WTC11 (cell line): ENCODE results near the gene MYCBP. TPM values are rescaled to one million over a fixed set of nuclear protein-coding genes. Genes with fewer than 3 reads are reported as not detected.

Experiments
- ATAC-seq: fragments of 200-7000 bp; cut with Tn5 transposase; 2 replicates; pipeline ENCODE4 v1.10.0; 2021; ENCODE audit warnings: mild to moderate bottlenecking, moderate library complexity
- CTCF ChIA-PET: fragments of 300-600 bp; sonication (Branson Sonifier 250); formaldehyde crosslinking; loops from one replicate; lab custom pipeline; 2021; ENCODE audit warnings: antibody characterized with exemption; lab: Charles Lee
- POLR2A ChIA-PET: fragments of 350-600 bp; sonication (Branson Sonifier 250); formaldehyde crosslinking; loops from one replicate; lab custom pipeline; 2021; ENCODE audit warnings: antibody characterized with exemption; lab: Charles Lee
- DNase-seq: peaks from one replicate; pipeline ENCODE4 v3.0.0; 2021; ENCODE audit warnings: low spot score
- H3K27ac Mint-ChIP-seq: 2 replicates; pipeline ENCODE4 v1.8.0; 2021; ENCODE audit warnings: mixed read lengths
- H3K27me3 Mint-ChIP-seq: 2 replicates; pipeline ENCODE4 v1.8.0; 2021; ENCODE audit warnings: low read depth, mild to moderate bottlenecking, moderate library complexity, mixed read lengths
- H3K36me3 Mint-ChIP-seq: 2 replicates; pipeline ENCODE4 v1.8.0; 2021; ENCODE audit warnings: mixed read lengths
- H3K4me1 Mint-ChIP-seq: 2 replicates; pipeline ENCODE4 v1.8.0; 2022; ENCODE audit warnings: mixed read lengths
- H3K4me3 Mint-ChIP-seq: 2 replicates; pipeline ENCODE4 v1.8.0; 2021; ENCODE audit warnings: mild to moderate bottlenecking, moderate library complexity, mixed read lengths
- H3K9me3 Mint-ChIP-seq: 2 replicates; pipeline ENCODE4 v1.8.0; 2021; ENCODE audit warnings: mixed read lengths
- AR ChIP-seq: fragments of 250-450 bp; sonication (Bioruptor Pico); IDR thresholded peaks from 2 replicates; pipeline ENCODE4 v1.9.0; 2021; ENCODE audit warnings: mild to moderate bottlenecking
- ELF4 ChIP-seq: sonication (generic); formaldehyde crosslinking; IDR thresholded peaks from 2 replicates; pipeline ENCODE4 v1.8.1; 2022; ENCODE audit warnings: low read depth, mild to moderate bottlenecking, moderate library complexity, missing genetic modification reagents
- ETV6 ChIP-seq: sonication (generic); formaldehyde crosslinking; IDR thresholded peaks from 2 replicates; pipeline ENCODE4 v1.8.1; 2022; ENCODE audit warnings: mild to moderate bottlenecking, missing genetic modification reagents
- FOXK1 ChIP-seq: sonication (generic); formaldehyde crosslinking; IDR thresholded peaks from 2 replicates; pipeline ENCODE4 v1.8.0; 2022; ENCODE audit warnings: mild to moderate bottlenecking, moderate library complexity, missing genetic modification reagents
- GABPB1 ChIP-seq: sonication (generic); formaldehyde crosslinking; IDR thresholded peaks from 2 replicates; pipeline ENCODE4 v1.8.1; 2023; ENCODE audit warnings: mild to moderate bottlenecking, missing genetic modification reagents
- GTF2I ChIP-seq: fragments of 250-450 bp; sonication (Bioruptor Pico); conservative IDR thresholded peaks from 2 replicates; pipeline ENCODE4 v1.4.0; 2021; ENCODE audit warnings: mild to moderate bottlenecking
- IRF2 ChIP-seq: sonication (generic); formaldehyde crosslinking; IDR thresholded peaks from 2 replicates; pipeline ENCODE4 v1.8.0; 2022; ENCODE audit warnings: low read depth, missing genetic modification reagents, borderline replicate concordance
- PRRX2 ChIP-seq: fragments of 250-450 bp; sonication (Bioruptor Pico); IDR thresholded peaks from 2 replicates; pipeline ENCODE4 v1.8.0; 2021; ENCODE audit warnings: mild to moderate bottlenecking
- SP1 ChIP-seq: sonication (generic); formaldehyde crosslinking; conservative IDR thresholded peaks from 2 replicates; pipeline ENCODE4 v1.8.1; 2022; ENCODE audit warnings: missing genetic modification reagents
- TEAD4 ChIP-seq: sonication (generic); formaldehyde crosslinking; IDR thresholded peaks from 2 replicates; pipeline ENCODE4 v1.8.0; 2022; ENCODE audit warnings: mild to moderate bottlenecking, missing genetic modification reagents
- ZNF121 ChIP-seq: sonication (generic); formaldehyde crosslinking; IDR thresholded peaks from 2 replicates; pipeline ENCODE4 v1.8.0; 2023; ENCODE audit warnings: missing genetic modification reagents
- ZNF281 ChIP-seq: sonication (generic); formaldehyde crosslinking; IDR thresholded peaks from 2 replicates; pipeline ENCODE4 v1.8.0; 2023; ENCODE audit warnings: mild to moderate bottlenecking, missing genetic modification reagents
- total RNA-seq: library from RNA; stranded (reverse); gene quantifications from 3 replicates; pipeline ENCODE4 v1.2.3, GENCODE V29; 2021
- TF ChIP-seq, protein P1 (sequence below): fragments of 250-450 bp; sonication (Bioruptor Pico); IDR thresholded peaks from 2 replicates; pipeline ENCODE4 v1.8.0; 2021; ENCODE audit warnings: mild to moderate bottlenecking
- TF ChIP-seq, protein P2 (sequence below): sonication (generic); formaldehyde crosslinking; IDR thresholded peaks from 2 replicates; pipeline ENCODE4 v1.8.1; 2023; ENCODE audit warnings: mild to moderate bottlenecking, missing genetic modification reagents
- TF ChIP-seq, protein P3 (sequence below): sonication (generic); formaldehyde crosslinking; conservative IDR thresholded peaks from 2 replicates; pipeline ENCODE4 v1.8.1; 2023; ENCODE audit warnings: mild to moderate bottlenecking, low read depth, missing genetic modification reagents, moderate library complexity
- TF ChIP-seq, protein P4 (sequence below): sonication (generic); formaldehyde crosslinking; IDR thresholded peaks from 2 replicates; pipeline ENCODE4 v1.8.0; 2022; ENCODE audit warnings: mild to moderate bottlenecking, missing genetic modification reagents
- TF ChIP-seq, protein P5 (sequence below): sonication (generic); formaldehyde crosslinking; IDR thresholded peaks from 2 replicates; pipeline ENCODE4 v1.8.1; 2023; ENCODE audit warnings: mild to moderate bottlenecking, missing genetic modification reagents, moderate library complexity
- TF ChIP-seq, protein P6 (sequence below): sonication (generic); formaldehyde crosslinking; IDR thresholded peaks from 2 replicates; pipeline ENCODE4 v1.8.0; 2022; ENCODE audit warnings: mild to moderate bottlenecking, missing genetic modification reagents
- TF ChIP-seq, protein P7 (sequence below): fragments of 200-600 bp; IDR thresholded peaks from 2 replicates; pipeline ENCODE4 v1.8.0; 2022; ENCODE audit warnings: antibody characterized with exemption

MYCBP gene
- total RNA-seq, 1 experiment from 2014 or later, result 31.4 TPM

GRCh38 chr1:38860454-38860795 lies 12.7 kb downstream of the MYCBP start (continued):
- TF ChIP-seq ZNF281 (CRISPR knock-in tag), result no peak
- no peak for TF ChIP-seq ELF4 (CRISPR knock-in tag)
- no peak for TF ChIP-seq PRRX2 (CRISPR knock-in tag)

DNA sequence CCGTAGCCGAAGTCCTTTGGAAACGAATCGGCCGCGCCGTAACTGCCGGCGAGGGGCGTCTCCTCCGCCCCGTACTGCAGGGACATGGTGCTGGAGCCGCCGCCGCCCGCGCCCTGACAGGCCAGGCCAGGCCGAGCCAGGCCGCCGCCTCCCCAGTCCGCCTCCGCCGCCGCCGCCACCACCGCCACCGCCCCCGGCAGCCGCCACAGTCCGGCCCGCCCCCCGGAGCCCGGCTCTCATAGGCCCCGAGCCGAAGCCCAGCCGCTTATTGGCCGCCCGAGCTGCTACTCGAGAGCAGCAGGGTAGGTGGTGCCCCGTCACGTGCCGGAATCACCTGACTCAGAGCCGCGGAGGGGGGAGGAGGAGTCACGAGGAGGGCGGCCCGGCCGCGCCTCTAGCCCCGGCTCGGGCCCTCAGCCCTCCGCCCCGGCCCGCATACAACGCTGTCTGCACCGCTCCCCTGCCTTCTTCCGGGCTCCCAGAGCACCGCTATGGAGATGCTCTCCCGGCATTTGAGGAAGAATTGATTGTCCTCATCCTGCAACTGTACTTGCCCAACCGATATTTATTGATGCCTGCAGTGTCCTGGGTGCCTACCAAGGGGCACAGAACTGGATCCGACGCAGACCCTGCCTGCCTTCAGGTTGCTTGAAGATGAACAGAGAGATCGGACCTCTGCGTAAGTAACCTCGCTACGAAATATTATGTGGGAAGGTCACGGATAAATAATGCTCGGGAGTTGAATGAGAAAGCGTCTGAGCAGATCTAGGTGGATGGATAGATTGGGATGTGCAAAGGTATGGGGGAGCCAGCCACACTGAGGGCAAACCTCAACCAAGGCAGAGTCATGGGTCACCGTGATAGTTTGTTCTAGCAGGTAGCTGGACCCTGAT lies 13.3 kb downstream of the MYCBP start, which contains the start of gene RRAGC:
Gene RRAGC (minus strand): TSS at position 212 of the 893 bp plus-strand sequence. CDS start 126 bp downstream, at position 86.
- ChIA-PET POLR2A (interaction anchor here (0.6 kb wide), 1 partner anchor 166 kb away, joined by 3 read pairs; the partner anchor contains the start of gene NDUFS5), CTCF (interaction anchor here (0.9 to 1.6 kb wide), 2 partner anchors 13 to 239 kb away, joined by 3 to 4 read pairs; no protein-coding TSS in a partner anchor)
- H3K36me3 Mint-ChIP-seq, result peaks cover 10% of the 10 kb centered on the region
- peak; percentile 99 for ATAC-seq
- no peaks in the 10 kb centered on the region for H3K9me3 Mint-ChIP-seq
- peak; percentile 99 for DNase-seq
- no peaks in the 10 kb centered on the region for H3K27me3 Mint-ChIP-seq
- H3K27ac Mint-ChIP-seq, result peak within 1 kb of the TSS; percentile 62
- peak within 1 kb of the TSS; percentile 92 for H3K4me3 Mint-ChIP-seq
- H3K4me1 Mint-ChIP-seq, result peaks cover 18% of the 10 kb centered on the region
- TF ChIP-seq AR (CRISPR knock-in tag) (no peak), GTF2I (CRISPR knock-in tag) (no peak), IRF2 (CRISPR knock-in tag) (no peak), SP1 (peak; percentile 81; the same call in 1 of the 2 replicates), GABPB1 (0 out of 2 replicates have a peak, but pooled peaks have one; percentile 13), TEAD4 (CRISPR knock-in tag) (0 out of 2 replicates have a peak, but pooled peaks have one; percentile 21), ETV6 (CRISPR knock-in tag) (peak; percentile 70), FOXK1 (CRISPR knock-in tag) (peak; percentile 77), ZNF121 (CRISPR knock-in tag) (no peak)
- TF ChIP-seq, protein P1, sequence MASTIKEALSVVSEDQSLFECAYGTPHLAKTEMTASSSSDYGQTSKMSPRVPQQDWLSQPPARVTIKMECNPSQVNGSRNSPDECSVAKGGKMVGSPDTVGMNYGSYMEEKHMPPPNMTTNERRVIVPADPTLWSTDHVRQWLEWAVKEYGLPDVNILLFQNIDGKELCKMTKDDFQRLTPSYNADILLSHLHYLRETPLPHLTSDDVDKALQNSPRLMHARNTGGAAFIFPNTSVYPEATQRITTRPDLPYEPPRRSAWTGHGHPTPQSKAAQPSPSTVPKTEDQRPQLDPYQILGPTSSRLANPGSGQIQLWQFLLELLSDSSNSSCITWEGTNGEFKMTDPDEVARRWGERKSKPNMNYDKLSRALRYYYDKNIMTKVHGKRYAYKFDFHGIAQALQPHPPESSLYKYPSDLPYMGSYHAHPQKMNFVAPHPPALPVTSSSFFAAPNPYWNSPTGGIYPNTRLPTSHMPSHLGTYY (CRISPR knock-in tag), result no peak
- TF ChIP-seq, protein P2, sequence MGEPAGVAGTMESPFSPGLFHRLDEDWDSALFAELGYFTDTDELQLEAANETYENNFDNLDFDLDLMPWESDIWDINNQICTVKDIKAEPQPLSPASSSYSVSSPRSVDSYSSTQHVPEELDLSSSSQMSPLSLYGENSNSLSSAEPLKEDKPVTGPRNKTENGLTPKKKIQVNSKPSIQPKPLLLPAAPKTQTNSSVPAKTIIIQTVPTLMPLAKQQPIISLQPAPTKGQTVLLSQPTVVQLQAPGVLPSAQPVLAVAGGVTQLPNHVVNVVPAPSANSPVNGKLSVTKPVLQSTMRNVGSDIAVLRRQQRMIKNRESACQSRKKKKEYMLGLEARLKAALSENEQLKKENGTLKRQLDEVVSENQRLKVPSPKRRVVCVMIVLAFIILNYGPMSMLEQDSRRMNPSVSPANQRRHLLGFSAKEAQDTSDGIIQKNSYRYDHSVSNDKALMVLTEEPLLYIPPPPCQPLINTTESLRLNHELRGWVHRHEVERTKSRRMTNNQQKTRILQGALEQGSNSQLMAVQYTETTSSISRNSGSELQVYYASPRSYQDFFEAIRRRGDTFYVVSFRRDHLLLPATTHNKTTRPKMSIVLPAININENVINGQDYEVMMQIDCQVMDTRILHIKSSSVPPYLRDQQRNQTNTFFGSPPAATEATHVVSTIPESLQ (CRISPR knock-in tag), result no peak
- TF ChIP-seq, protein P3, sequence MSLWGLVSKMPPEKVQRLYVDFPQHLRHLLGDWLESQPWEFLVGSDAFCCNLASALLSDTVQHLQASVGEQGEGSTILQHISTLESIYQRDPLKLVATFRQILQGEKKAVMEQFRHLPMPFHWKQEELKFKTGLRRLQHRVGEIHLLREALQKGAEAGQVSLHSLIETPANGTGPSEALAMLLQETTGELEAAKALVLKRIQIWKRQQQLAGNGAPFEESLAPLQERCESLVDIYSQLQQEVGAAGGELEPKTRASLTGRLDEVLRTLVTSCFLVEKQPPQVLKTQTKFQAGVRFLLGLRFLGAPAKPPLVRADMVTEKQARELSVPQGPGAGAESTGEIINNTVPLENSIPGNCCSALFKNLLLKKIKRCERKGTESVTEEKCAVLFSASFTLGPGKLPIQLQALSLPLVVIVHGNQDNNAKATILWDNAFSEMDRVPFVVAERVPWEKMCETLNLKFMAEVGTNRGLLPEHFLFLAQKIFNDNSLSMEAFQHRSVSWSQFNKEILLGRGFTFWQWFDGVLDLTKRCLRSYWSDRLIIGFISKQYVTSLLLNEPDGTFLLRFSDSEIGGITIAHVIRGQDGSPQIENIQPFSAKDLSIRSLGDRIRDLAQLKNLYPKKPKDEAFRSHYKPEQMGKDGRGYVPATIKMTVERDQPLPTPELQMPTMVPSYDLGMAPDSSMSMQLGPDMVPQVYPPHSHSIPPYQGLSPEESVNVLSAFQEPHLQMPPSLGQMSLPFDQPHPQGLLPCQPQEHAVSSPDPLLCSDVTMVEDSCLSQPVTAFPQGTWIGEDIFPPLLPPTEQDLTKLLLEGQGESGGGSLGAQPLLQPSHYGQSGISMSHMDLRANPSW (CRISPR knock-in tag), result no peak
- TF ChIP-seq, protein P4, sequence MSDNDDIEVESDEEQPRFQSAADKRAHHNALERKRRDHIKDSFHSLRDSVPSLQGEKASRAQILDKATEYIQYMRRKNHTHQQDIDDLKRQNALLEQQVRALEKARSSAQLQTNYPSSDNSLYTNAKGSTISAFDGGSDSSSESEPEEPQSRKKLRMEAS (CRISPR knock-in tag), result peak; percentile 72
- TF ChIP-seq, protein P5, sequence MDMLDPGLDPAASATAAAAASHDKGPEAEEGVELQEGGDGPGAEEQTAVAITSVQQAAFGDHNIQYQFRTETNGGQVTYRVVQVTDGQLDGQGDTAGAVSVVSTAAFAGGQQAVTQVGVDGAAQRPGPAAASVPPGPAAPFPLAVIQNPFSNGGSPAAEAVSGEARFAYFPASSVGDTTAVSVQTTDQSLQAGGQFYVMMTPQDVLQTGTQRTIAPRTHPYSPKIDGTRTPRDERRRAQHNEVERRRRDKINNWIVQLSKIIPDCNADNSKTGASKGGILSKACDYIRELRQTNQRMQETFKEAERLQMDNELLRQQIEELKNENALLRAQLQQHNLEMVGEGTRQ (CRISPR knock-in tag), result peak; percentile 100
- TF ChIP-seq, protein P6, sequence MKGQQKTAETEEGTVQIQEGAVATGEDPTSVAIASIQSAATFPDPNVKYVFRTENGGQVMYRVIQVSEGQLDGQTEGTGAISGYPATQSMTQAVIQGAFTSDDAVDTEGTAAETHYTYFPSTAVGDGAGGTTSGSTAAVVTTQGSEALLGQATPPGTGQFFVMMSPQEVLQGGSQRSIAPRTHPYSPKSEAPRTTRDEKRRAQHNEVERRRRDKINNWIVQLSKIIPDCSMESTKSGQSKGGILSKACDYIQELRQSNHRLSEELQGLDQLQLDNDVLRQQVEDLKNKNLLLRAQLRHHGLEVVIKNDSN, result peak; percentile 100
- TF ChIP-seq, protein P7, sequence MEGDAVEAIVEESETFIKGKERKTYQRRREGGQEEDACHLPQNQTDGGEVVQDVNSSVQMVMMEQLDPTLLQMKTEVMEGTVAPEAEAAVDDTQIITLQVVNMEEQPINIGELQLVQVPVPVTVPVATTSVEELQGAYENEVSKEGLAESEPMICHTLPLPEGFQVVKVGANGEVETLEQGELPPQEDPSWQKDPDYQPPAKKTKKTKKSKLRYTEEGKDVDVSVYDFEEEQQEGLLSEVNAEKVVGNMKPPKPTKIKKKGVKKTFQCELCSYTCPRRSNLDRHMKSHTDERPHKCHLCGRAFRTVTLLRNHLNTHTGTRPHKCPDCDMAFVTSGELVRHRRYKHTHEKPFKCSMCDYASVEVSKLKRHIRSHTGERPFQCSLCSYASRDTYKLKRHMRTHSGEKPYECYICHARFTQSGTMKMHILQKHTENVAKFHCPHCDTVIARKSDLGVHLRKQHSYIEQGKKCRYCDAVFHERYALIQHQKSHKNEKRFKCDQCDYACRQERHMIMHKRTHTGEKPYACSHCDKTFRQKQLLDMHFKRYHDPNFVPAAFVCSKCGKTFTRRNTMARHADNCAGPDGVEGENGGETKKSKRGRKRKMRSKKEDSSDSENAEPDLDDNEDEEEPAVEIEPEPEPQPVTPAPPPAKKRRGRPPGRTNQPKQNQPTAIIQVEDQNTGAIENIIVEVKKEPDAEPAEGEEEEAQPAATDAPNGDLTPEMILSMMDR, result no peak
